VCaP (cell line): ENCODE data around the gene ADGRB3.

Experiments used
- H3K27ac ChIP-seq: fragments of 450-650 bp; 2 replicates; pipeline ENCODE4 v1.5.1; 2017
- TF ChIP-seq, protein P1 (sequence below): fragments of 450-650 bp; conservative IDR thresholded peaks from 2 replicates; pipeline ENCODE4 v1.5.1; 2017; ENCODE audit warnings: mild to moderate bottlenecking, moderate library complexity

ADGRB3 gene

DNA sequence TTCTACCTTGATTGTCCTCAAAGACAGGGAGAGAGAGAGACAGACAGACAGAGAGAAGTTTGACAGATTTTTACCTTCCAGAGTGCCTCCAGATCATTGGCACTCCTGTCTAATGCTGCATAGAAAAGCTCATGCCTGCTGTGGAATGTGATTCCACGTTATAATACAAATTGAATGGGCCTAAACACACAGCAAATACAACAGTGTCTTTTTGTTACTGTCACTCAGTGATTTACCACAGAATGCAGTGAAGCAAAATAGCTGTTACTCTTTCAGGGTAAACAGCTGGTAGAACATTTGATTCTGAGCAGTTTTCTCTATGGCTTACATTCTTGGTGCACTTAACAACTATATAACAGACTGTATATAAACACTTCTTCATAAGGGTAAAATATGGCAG is 603.0 kb downstream of the ADGRB3 start:
- H3K27ac ChIP-seq, result no peak overlapping the region
- TF ChIP-seq, protein P1, sequence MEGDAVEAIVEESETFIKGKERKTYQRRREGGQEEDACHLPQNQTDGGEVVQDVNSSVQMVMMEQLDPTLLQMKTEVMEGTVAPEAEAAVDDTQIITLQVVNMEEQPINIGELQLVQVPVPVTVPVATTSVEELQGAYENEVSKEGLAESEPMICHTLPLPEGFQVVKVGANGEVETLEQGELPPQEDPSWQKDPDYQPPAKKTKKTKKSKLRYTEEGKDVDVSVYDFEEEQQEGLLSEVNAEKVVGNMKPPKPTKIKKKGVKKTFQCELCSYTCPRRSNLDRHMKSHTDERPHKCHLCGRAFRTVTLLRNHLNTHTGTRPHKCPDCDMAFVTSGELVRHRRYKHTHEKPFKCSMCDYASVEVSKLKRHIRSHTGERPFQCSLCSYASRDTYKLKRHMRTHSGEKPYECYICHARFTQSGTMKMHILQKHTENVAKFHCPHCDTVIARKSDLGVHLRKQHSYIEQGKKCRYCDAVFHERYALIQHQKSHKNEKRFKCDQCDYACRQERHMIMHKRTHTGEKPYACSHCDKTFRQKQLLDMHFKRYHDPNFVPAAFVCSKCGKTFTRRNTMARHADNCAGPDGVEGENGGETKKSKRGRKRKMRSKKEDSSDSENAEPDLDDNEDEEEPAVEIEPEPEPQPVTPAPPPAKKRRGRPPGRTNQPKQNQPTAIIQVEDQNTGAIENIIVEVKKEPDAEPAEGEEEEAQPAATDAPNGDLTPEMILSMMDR, result no peak

DNA sequence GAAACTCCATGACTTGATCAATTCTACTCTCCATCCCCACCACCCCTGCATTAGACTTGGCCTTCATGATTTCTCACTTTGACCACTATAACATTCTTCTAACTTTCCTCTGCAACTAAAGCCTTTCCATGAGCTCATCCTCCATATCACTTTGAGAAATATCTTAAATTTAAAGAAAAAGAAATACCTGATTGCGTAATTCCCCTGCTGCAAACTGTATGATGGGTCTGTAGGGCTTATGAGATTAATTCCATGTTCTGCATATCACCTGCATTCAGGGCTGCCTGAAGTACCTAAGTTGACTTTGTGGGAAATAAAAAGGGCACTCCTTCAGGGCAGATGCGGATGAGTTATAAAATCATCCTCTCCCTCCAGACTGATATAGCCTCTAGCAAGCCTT is 611.9 kb downstream of the ADGRB3 start:
- TF ChIP-seq, protein P1, result no peak

DNA sequence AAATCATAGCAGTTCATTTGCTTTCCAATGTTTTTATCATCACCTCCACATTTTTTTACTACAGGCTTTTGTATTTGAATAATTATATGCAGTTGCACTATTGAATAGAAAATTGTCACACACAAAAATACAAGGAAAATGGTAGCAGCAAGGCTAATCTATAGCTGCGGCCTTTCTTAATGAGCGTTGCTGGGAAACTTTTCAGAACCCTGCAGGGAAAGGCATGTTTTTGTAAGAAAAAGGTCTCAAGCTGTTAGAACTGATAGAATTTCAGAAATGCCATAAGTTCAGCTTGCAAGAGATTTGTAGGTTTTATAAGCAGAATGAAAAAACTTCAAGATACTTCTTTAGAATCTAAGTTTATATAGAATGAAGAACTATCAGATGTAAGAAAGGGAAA is 625.9 kb downstream of the ADGRB3 start:
- no peak overlapping the region for H3K27ac ChIP-seq
- TF ChIP-seq, protein P1, result no peak

More for the DNA sequence above, 611.9 kb downstream of the ADGRB3 start:
- H3K27ac ChIP-seq, result no peak overlapping the region

DNA sequence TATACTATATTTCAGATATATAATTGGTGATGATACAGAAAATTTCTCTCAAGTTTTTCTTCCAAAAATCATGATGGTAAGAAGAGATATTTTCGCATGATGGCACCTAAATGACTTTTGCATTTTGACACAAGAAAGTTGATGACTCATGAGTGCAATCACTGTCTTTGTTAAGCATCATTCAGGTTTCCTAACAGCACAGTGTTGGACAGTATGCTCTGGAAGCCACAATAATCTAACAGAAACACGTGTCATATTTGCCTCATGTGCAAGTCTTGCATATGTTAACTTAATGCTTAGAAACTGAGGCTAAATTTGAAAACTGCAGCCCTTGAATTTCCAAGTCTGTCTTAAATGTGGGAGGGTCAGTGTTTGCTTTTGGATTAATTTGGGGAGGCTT is 628.2 kb downstream of the ADGRB3 start:
- TF ChIP-seq, protein P1, result no peak

DNA sequence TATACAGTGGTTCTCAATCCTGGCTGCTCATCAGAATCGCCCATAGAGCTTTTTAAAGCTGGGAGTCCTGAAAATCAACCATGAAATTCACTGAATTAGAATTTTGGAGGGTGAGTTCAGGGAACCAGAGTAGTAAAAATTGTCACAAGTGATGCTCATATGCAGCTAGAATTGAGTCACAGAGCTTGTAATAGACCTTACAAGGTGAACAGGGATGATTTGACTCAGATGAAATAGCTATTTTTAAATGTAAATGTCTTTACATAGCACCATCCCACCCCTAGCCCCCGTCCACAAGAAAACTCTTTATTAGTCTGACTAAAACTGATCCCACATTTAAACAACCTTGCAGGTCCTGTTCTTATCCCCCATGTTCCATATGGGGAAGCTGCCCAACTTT is 630.0 kb downstream of the ADGRB3 start:
- TF ChIP-seq, protein P1, result no peak
- no peak overlapping the region for H3K27ac ChIP-seq

More for the DNA sequence above, 628.2 kb downstream of the ADGRB3 start:
- H3K27ac ChIP-seq, result no peak overlapping the region

DNA sequence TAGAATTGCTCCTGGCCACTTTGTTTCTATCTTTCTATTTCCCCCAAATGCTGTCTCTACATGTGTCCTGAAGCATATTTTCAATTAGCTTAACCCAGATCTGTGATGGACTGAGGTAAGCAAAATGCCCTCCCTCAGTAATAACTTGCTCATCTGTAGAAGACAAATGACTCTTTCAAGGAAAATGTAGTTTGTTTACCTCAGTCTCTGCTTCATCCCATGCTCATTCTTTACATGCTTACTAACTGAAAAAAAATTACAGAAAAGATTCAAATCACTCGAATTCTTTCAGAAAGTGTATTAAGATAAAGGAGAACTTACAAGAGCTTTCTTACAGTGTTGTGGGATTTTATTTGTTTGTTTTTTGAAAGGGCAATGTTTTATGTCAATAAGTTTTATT is 630.6 kb downstream of the ADGRB3 start:
- TF ChIP-seq, protein P1, result no peak
- no peak overlapping the region for H3K27ac ChIP-seq

DNA sequence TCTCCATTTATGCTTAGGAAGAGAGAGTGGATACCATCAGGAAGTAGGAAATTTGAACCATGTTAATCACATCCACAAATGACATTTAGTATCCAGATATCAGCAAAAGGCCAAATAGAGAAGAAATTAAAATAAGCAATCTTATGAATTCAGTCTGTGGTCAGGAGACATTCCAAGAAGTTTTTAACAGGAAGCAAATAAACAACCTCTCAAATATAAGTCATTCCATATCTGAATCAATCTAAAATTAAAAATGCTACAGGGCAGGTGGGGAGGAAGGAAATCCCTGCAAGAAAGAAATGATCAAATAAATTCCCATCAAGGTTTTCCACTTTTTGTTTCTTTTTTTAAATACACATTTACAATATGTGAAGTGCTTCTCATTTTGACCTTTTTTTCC is 641.1 kb downstream of the ADGRB3 start:
- TF ChIP-seq, protein P1, result no peak
- H3K27ac ChIP-seq, result no peak overlapping the region

DNA sequence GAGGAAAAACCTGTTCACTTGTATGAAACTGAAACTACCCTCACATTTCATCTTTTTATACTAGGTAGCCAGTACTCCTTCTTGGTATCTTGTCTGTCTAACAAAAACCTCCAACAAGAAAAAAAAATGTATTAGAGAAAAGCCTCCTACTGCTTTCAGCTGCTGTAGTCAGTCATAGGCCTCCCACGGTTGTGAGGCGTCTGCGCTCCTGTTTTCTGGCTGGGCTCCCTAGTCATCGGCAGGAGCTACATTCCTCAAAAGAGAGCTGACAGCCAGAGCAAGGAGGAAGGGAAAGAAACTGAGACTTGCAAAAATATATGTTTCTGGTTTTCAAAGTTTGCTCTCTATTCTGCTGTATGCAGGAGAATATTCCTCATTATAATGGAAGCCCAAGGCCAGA is 644.7 kb downstream of the ADGRB3 start:
- H3K27ac ChIP-seq, result no peak overlapping the region
- TF ChIP-seq, protein P1, result no peak
